ENCODE results near the gene CNGB1. TPM values are rescaled to one million over a fixed set of nuclear protein-coding genes. Genes with fewer than 3 reads are reported as not detected.

Gene CNGB1
- total RNA-seq, 1 experiment from 2014 or later = not detected

DNA sequence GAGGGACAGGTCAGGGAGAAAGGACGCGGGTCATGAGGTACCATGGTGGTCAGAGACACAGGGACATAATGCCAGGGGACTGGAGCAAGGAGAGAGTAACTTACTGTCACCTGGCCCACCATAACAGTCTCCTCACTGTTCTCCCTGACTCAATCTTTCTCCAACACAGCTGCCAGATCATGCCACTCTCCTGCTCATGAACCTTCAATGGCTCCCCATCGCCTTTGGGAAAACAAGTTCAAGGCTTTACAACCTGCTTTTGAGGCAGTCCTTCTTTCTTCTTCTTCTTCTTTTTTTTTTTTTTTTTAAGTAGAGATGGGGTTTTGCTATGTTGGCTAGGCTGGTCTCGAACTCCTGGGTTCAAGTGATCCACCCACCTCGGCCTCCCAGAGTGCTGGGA, 22.9 kb downstream of the CNGB1 start:
- DNase-seq (ENCODE audit: low read depth, low spot score) (no peak), ATAC-seq (no peak)
- CTCF ChIA-PET = no interaction called here
- POLR2A ChIA-PET = no interaction called here
- Histone ChIP-seq H2AFZ (ENCODE audit: low read depth, low read length, poor library complexity, severe bottlenecking) (no peak overlapping the region), H3K4me2 (ENCODE audit: low read length) (no peak overlapping the region), H3K9ac (ENCODE audit: low read length) (no peak overlapping the region), H3K4me3 (replicated peaks in 1 of 2; ENCODE audit: low read depth in 1 of 2, low read length in 2 of 2) (no peak overlapping the region), H3K9me2 (ENCODE audit: insufficient read depth) (no peaks in the 10 kb centered on the region), H3K4me1 (ENCODE audit: control insufficient read depth in 1 of 2, insufficient read depth in 2 of 2, low read length in 2 of 2) (no peaks in the 10 kb centered on the region), H3K27me3 (ENCODE audit: insufficient read depth, low read length) (no peaks in the 10 kb centered on the region), H4K20me1 (ENCODE audit: insufficient read depth) (no peaks in the 10 kb centered on the region), H3K79me2 (ENCODE audit: insufficient read depth, low read length) (no peaks in the 10 kb centered on the region), H3K9me3 (ENCODE audit: control insufficient read depth in 1 of 2, insufficient read depth in 1 of 2, low read depth in 1 of 2, low read length in 2 of 2) (no peaks in the 10 kb centered on the region), H3K36me3 (ENCODE audit: control insufficient read depth in 1 of 2, insufficient read depth in 2 of 2, low read length in 2 of 2) (no peaks in the 10 kb centered on the region), H3K27ac (ENCODE audit: low read depth, low read length) (no peak overlapping the region)
- no TSS peak for BruUV-seq (replicated peaks)
- TF ChIP-seq JUND (IDR thresholded peaks at IDR 0.05) (no peak), YY1 (IDR thresholded peaks at IDR 0.05; ENCODE audit: extremely low read depth, insufficient replicate concordance, low read depth, low read length) (no peak), ZFX (IDR thresholded peaks at IDR 0.05) (no peak), TCF7L2 (IDR thresholded peaks at IDR 0.05; ENCODE audit: borderline replicate concordance, extremely low read depth, insufficient read depth, insufficient read length) (no peak), POLR2A (IDR thresholded peaks at IDR 0.05; ENCODE audit: borderline replicate concordance, extremely low read depth, insufficient read depth, insufficient read length) (no peak), SRF (IDR thresholded peaks at IDR 0.05; ENCODE audit: low read depth) (no peak), CEBPB (IDR thresholded peaks at IDR 0.05; ENCODE audit: low read depth) (no peak), RAD21 (IDR thresholded peaks at IDR 0.05; ENCODE audit: low read depth) (no peak), SIN3A (IDR thresholded peaks at IDR 0.05; ENCODE audit: low read depth) (no peak), ZNF274 (IDR thresholded peaks at IDR 0.05; ENCODE audit: low read depth, low read length) (no peak), SP1 (IDR thresholded peaks at IDR 0.05; ENCODE audit: low read depth) (no peak), ELF1 (IDR thresholded peaks at IDR 0.05; ENCODE audit: borderline replicate concordance, low read depth) (no peak), FOSL1 (IDR thresholded peaks at IDR 0.05; ENCODE audit: low read depth) (no peak)
- TF ChIP-seq, protein P1, sequence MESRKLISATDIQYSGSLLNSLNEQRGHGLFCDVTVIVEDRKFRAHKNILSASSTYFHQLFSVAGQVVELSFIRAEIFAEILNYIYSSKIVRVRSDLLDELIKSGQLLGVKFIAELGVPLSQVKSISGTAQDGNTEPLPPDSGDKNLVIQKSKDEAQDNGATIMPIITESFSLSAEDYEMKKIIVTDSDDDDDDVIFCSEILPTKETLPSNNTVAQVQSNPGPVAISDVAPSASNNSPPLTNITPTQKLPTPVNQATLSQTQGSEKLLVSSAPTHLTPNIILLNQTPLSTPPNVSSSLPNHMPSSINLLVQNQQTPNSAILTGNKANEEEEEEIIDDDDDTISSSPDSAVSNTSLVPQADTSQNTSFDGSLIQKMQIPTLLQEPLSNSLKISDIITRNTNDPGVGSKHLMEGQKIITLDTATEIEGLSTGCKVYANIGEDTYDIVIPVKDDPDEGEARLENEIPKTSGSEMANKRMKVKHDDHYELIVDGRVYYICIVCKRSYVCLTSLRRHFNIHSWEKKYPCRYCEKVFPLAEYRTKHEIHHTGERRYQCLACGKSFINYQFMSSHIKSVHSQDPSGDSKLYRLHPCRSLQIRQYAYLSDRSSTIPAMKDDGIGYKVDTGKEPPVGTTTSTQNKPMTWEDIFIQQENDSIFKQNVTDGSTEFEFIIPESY (IDR thresholded peaks at IDR 0.05; ENCODE audit: extremely low read depth, insufficient replicate concordance, low read length) = no peak
- TF ChIP-seq, protein P2, sequence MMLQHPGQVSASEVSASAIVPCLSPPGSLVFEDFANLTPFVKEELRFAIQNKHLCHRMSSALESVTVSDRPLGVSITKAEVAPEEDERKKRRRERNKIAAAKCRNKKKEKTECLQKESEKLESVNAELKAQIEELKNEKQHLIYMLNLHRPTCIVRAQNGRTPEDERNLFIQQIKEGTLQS (IDR thresholded peaks at IDR 0.05) = no peak
- TF ChIP-seq, protein P3, sequence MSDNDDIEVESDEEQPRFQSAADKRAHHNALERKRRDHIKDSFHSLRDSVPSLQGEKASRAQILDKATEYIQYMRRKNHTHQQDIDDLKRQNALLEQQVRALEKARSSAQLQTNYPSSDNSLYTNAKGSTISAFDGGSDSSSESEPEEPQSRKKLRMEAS (IDR thresholded peaks at IDR 0.05) = no peak
- TF ChIP-seq, protein P4, sequence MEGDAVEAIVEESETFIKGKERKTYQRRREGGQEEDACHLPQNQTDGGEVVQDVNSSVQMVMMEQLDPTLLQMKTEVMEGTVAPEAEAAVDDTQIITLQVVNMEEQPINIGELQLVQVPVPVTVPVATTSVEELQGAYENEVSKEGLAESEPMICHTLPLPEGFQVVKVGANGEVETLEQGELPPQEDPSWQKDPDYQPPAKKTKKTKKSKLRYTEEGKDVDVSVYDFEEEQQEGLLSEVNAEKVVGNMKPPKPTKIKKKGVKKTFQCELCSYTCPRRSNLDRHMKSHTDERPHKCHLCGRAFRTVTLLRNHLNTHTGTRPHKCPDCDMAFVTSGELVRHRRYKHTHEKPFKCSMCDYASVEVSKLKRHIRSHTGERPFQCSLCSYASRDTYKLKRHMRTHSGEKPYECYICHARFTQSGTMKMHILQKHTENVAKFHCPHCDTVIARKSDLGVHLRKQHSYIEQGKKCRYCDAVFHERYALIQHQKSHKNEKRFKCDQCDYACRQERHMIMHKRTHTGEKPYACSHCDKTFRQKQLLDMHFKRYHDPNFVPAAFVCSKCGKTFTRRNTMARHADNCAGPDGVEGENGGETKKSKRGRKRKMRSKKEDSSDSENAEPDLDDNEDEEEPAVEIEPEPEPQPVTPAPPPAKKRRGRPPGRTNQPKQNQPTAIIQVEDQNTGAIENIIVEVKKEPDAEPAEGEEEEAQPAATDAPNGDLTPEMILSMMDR (IDR thresholded peaks at IDR 0.05 in 2 of 3, conservative IDR thresholded peaks at IDR 0.05 in 1 of 3; ENCODE audit: borderline replicate concordance in 1 of 3, insufficient read depth in 1 of 3, low read depth in 2 of 3, low read length in 2 of 3) = no peak
- intact Hi-C loops (cut with micrococcal nuclease) = no loop called here
- RAD21 ChIA-PET (ENCODE audit: low non-redundant PET in 1 of 2, low total read pairs in 2 of 2, uncharacterized antibody in 2 of 2, unreplicated experiment in 2 of 2) = no interaction called here

Measured in HCT116 (cell line).